ENCODE measurements around the gene PLEKHO2.

Gene PLEKHO2

DNA sequence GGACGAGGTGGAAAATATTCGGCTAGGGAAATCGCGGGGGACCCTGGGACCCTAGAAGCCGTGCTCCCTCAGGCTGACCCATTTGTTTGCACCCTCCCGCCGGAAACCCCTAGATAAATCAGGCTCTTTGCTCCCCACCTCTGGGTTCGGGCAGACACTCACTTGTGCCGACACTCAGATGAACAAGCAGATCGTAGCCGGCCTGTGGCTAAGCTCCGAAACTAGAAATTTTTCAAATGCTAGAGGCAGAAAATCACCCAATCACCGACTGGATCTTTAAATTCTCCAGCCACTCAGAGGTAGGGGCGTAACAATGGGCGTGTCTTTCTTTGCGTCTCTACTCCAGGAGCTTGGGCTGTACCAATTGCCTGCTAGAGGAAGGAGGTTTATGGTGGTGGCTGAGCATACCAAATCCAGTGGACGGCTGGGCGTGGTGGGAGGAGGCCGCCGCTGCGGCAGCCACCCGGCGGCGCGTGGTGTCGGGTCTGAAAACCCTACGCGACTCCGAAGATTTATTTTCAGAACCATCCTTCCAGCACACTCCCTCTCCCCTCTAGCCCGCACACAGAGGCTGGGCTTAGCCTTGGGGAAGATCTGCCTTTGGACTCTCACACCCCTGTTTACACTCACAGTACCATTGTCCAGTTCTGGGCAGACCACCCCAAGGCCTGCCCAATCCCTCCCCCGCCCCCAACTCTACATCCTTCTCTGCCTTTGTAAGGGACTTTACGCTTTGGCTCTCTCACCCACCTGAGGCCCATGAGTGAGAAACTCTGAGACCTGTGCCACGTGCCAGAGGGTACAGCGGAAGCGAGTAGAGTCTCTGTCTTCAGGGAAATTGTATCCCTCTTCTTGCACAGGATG lies 16.1 kb upstream of the PLEKHO2 start, which contains the start of gene PIF1:
Gene PIF1 (minus strand): TSS at position 217 of the 864 bp plus-strand sequence. CDS start 1,312 bp downstream, outside the sequence.
- DNase-seq, result peak; percentile 93

DNA sequence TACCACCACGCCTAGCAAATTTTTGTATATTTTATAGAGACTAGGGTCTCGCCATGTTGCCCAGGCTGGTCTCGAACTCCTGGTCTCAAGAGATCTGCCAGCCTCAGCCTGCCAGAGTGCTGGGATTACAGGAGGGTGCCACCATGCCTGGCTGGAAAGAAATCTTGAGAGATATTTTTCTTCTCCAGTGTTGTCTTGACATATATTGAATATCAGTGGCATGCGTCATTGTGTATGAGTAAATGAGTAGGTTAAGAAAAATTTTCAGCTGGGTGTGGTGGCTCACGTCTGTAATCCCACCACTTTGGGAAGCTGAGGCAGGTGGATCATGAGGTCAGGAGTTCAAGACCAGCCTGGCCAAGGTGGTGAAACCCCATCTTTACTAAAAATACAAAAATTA lies 12.7 kb upstream of the PLEKHO2 start:
- no peak for DNase-seq

DNA sequence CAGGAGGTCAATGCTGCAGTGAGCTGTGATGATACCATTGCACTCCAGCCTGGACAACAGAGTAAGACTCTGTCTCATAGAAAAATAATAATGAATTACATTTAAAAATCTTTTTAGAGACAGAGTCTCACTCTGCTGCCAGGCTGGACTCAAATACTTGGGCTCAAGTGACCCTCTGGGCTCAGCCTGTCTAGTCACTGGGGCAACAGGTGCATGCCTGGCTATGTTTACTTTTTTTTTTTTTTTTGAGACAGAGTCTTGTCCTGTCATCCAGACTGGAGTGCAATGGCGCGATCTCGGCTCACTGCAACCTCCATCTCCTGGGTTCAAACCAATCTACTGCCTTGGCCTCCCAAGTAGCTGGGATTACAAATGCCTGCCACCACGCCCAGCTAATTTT lies 8.0 kb upstream of the PLEKHO2 start:
- no peak for DNase-seq

DNA sequence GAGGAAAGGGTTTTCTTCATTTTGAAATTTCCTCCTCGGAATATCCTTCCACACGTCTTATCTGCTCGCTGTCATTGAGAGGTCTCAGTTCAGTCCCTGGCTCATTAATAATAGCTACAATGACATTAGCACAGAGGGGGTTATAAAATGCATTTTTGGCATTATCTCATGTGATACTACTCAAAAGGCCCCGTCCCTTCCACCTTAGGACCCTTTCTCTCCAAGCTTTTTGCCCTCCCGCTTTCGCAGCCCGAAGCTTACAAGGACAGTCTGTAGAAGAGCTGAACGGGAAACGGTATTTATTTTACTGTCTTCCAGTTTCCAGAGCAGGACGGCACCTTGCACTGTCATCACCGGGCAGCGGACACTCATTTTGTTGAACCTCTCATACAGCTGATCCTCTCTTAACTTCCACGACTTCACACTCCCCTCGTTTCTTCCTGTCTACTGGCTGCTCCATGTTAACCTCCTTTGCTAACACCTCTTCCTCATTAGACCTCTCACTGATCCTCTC lies 5.6 kb upstream of the PLEKHO2 start:
- no peak for DNase-seq

DNA sequence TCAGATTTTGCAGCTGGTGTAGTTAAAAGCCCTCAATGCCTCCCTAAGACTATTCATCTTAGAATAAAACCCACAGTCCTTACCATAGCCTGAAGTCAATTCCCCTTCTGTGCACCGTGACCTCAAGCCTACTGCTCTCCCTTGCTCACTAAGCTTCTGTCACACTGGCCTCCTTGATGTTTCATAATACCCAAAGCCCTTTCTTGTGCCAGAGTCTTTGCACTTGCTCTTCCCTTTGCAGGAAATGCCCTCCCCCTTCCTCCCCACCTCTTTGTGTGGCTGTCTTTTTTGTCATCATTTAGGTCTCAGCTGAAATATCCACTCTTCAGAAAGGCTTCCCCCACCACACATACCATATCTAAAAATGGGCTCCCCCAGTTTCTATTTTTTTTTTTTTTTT lies 4.2 kb upstream of the PLEKHO2 start:
- DNase-seq, result no peak

DNA sequence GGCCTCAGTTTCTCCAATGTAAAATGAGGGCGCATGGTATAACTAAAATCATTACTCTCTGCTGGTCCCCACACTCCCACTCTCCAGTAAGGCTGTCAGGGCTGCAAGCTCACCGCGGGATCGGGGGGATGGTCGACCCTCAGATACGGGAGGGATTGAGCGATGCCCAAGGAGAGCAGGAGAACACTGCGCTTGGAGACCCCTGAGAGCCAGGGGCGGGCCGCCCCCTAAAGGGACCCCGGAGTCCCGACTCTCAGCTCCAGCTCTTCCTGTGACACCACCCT lies 713 bp upstream of the PLEKHO2 start:
- no peak for DNase-seq

DNA sequence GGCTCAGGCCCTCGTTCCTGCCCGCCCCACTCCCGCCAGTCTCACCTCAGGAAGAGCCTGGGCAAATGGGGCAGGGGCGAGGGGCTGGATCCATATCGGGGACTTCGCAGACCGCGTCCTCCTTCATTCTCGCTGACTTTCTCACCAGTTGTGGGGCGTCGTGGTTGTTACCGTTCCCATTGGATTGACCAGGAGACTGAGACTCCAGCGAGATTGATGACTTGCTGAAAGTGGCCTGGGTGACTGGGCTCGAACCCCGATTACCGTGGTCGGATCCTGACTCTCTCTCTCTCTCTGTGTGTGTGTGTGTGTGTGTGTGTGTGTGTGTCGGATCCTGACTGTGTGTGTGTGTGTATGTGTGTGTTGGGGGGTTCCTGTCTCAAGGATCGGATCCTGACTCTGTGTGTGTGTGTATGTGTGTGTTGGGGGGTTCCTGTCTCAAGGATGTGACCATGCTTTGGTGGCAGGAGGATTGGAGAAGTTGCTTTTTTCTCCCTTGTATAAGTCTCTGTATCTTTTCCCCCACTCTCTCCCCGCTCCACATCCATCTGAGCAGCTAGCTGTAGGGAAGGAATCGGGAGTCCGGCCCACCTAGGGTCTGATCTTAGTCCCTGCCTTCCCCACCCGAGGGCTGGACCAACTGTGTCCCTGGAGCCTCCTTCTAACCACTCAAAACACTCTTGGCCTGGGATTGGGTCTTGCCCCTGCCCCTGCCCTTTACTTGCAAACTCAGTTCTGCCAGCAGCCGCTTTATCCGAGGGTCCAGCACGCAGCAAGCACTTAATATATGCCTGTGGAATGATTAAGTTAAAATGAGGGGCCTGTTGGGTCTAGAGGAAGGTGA lies 603 bp downstream of the PLEKHO2 start:
- no peak for DNase-seq

DNA sequence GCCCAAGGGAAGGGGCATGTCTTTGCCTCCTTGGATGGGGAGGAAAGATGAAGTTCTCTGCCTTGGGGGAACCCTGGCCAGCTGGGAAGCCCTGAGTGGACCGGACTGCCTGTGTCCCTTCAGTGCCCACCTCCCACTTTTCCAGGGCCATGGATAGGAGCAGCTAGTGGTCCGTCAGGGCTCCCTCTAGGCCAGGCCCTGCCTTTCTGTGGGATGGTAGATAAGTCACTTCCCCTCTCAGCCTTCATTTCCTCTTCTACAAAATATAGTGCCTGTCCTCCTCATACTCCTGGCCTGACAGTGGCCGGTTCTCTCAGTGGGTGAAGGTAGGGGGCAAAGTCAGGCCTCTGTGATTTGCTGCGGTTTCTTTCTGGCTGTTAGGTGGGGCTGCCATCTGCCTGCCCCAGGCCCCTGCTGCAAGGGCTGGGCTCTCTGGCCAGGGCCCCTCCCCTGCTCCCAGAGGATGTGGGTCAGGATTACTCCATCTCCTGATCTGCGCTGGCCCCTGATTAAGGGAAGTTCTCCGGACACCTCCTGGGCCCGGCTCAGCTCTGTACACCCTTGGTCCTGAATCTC lies 1.4 kb downstream of the PLEKHO2 start:
- no peak for DNase-seq

DNA sequence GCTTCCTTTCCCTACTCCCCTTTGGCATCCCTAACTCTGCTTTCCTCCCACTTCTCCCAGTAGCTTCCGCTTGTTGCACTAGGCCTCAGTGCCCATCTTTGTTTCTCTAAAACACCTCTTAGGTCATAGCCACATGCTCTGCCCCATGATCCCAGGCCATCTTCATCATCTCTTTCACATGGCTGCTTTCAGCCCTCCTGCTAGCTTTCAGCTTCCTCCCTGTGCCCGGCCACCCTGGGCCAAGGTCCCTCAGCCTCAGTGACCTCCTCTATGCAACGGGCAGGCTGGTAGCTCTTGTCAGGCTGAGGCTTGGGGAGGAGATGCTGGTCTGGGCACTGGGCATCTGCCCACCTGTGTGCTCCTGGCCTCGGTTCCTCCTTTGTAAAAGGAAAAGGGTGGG lies 2.3 kb downstream of the PLEKHO2 start:
- no peak for DNase-seq

DNA sequence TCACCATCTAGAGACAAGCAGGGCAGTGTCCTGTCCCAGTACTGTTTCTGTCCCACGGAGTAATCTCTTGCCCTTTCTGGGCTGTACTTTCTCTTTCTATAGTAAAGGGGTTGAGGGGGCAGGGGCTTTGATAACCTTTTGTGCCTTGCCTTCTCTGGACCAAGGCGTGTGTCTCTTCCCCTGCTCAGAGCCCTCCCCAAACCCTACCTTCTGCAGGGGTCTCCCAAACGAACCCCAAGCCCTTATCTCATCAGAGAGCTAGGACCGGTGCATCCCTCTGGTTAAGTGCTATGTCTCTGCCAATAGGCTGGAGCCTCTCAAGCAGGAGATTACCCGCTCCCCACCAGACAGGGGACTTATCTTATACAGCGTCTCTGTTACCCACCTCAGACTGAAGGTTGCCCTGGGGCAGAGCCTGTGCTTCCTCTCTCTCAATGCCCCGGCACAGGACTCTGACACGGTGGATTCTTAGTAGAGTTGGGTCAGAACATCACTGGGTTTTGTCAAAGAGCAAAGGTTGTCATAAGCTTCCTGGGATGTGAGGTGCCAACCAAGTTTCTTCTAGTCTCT lies 2.9 kb downstream of the PLEKHO2 start:
- no peak for DNase-seq

DNA sequence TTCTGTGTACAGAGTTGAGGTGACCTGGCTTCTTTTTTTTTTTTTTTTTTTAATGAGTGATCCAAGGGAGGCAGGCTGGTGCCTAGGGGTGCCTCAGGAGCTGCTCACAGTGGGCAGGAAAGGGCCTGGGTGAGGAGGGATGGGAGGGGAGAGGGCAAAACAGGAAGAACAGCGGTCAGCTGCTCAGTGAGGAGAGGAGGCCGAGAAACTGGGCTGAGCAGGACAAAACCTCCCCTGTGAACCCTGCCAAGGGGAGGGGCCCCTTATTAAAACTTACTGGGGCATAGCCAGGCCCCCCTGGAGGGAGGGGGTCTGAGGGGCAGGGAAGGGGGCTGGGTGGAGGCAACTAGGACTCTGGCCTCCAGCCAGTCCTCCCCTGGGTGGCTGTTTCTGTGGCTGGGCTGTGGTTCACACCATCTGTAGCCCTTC lies 3.5 kb downstream of the PLEKHO2 start:
- no peak for DNase-seq

DNA sequence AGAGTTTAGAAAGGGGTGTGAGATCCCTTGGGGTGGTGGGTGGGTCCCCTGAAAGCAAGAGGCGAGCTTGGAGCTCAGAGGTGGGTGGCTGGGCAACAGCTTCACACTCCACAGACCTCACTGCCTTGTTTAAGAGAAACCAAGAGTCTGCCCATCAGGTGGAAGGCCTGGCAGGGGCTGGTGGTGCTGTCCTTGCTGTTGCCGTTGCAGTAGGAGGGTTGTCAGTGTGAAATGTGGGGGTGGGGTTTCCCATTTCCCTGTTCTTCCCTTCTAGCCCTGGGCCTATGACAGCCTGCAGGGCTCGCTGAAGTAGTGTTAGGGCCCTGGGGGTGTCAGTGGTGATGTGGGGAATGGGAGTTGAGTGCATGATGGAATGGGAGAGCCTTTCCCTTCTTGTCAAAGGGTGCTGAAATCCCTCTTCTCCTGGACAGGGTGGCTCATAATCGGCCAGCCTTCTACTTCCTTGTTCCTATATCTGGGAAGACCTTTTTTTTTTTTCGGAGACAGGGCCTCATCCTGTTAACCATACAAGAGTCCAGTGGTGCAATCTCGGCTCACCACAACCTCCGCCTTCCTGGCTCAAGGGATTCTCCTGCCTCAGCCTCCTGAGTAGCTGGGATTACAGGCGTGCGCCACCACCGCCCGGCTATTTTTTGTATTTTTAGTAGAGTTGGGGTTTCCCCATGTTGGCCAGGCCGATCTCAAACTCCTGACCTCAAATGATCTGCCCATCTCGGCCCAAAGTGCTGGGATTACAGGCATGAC lies 4.3 kb downstream of the PLEKHO2 start:
- DNase-seq, result no peak

DNA sequence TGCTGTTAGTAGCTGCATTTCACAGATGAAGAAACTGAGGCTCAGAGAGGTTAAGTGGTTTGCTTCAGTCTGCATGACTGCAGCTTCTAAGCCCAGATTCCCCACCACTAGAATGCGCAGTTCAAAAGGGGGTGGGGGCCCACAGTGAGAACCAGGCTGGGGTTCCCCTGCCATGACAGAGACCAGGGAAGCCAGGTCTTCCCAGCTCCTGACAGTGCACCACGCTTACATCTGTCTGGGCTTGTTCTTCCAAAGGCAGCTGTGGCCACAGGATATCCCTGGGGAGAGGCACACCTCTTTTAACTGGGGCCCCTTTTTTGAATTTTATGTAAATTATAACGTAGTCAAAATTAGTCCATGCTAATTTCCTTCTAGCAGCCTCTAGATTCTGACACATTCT lies 5.3 kb downstream of the PLEKHO2 start:
- DNase-seq, result no peak

DNA sequence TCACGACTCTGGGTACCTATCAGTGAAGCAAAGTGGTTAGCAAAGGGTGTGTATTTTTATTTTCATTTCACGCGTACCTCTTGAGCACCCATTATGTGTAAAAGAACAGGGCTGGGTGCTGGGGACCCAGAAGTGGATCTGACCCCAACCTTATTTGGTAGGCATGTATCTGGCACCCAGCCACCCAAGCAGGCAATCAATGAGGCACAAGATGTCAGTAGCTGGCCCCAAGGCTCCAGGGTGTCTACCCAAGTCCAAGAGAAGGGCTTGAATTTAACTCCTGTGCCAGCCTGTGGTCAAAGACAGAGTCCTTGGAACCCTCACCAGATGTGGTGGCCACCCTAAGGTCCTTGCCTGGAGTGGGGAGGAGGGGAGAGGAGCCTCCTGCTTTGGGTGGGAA lies 5.7 kb downstream of the PLEKHO2 start:
- no peak for DNase-seq

DNA sequence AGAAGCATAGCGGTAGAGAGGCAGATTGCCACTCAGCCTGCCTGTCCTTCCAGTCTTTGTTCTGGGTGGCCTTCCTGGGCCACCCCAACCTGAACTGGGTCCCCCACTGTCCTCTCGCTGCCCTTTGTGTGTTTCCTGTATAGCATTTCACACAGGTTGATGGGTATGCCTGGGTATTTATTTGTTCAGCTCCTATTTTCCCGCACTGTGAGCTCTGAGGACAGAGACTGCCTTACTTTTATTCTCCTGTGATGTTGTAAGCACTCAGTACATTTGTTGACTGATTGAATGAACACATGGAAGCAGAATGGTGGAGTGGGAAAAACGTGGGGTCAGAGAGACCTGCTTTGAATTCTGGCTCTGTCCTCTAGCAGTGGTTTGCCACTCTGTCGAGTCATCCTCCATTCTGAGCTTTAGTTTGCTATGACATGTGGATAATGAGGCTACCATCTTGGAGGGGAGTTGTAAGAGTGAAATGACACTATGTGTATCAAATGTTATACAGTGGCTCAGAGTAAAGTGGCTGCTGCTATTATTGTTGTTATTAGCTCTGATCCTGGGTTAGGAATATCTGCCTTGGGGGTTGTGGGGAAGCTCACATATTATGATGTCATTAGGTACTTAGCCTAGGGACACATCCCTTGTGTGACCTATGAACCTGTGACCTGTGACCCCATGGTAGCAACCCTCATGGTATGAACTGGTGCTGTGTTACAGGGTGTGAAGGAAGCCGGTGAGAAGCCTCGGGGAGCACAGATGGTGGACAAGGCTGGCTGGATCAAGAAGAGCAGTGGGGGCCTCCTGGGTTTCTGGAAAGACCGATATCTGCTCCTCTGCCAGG lies 6.4 kb downstream of the PLEKHO2 start:
- no peak for DNase-seq

DNA sequence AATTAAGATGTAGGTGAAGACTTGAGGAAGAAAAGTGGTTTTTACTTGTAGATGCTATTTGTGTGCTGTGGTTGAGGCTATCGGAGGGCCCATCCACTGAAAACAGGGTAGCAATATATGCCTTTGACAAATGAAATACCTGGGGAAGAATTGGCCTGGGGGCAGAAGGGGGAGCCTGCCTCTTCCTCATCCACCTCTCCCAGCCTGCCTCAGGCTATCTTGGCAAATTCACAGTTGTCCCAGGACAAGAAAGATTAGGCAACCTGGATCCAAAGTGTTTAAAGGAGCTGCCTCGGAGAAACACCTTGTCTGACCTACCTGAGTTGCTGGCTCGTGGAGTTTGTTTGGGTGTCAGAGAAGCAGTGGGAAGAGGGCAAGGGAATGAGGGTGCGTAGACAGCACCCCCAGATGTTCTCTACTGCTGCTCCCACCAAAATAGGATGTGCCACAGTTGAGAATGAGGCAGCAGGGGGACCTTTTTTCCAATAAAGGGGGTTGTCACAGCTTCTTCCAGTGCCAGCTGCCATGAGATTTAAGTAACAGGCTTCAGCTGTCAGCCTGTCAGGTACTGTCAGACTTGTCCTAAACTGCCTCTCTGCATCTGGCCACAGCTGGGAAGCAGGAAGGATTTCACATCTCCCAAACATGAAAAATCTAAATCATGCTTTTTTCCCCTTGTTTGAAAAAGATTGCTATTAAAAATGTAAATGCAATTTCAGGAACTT lies 9.2 kb downstream of the PLEKHO2 start:
- DNase-seq, result no peak

DNA sequence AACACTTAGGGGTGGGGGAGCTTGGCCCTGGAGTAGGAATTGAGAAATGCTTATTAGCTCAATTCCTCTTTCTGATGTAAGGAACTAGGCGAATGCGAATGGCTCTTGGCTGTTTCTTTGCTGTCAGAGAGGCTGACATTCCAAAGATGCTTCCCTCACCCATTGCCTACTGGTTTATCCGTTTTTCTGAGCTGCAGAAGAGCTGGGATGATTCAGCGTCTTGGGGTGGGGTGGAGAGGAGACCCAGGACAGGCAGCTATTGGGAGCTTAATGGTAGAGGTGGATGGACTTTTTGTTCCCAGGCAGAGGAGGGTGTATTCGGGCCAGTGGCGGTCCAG lies 9.8 kb downstream of the PLEKHO2 start:
- DNase-seq, result no peak

DNA sequence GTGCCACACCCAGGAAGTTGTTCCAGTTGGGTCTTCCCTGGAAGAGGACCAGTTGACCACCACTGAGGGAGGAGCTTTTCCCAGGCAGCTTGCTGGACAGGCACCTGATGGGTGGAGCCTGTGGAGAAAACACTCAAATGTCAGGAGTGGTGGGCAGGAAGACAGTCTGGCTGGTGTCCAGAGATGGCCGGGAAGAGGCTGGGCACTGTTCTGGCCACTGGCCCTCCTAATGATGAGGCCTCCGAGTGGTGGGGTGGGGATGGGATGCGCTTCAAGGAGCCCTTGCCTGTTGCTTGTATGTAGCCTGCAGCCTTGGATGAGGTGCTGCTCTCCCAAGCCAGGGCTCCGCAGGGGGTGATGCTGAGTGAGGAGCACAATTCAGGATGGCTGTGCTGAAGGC lies 12.3 kb downstream of the PLEKHO2 start:
- DNase-seq, result no peak

DNA sequence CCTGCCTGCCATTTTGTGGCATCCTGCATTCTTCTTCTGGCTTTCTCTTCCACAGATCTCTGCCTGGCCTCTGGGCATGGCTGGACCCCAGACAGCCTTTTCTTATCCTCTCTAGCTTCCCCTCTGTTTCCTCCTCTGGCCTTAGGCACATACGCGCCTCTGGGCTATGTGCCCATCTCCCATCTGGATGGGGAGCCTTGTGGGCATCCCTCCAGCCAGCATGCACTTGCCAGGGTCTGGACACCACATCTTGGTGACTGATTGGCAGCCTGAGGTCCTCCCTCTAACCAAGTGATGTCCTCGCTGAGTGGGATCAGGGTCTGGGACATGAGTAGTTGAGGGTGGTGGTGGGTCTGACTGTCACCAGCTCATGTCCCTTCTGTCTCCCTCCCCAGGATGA lies 12.8 kb downstream of the PLEKHO2 start:
- DNase-seq, result no peak

DNA sequence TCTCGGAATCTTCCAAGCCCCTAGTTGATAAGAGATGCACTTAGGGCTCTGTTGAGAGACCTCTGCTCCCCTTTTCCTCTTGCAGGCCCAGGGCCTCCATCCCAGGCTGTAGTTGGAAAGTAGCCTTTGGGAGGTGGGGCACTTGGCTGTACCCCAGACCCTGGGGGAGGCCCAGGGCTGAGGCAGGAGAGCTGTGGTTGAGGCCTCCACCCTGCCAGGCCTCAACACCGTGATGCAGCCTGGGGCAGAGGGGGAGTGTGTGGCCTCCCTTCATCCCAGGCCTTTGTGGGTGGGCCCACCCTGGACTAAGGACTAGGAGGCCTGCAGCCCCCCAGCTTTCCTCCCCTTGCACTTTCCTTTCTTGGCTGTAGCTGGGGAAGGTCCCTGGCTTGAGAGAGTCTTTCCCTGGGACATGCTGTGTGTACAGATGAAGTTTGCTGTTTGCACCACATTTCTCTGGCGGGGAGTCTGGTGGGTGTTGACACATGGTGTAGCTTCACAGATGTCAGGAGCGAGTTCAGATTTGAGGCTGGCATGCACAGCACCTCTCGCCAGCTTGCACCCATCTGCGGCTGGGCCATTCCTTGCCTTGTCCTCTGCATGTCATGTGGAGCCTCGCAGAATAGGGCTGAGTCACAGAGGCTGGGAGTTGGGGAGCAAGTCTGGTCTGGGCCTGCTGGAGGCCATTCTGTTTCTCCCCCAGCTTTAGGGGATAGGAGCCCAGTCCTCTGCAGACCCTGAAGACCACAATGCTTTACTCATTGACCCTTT lies 13.7 kb downstream of the PLEKHO2 start:
- no peak for DNase-seq

Data from KG1 (cell line).